ENCODE results near the gene MAZ.

DNA sequence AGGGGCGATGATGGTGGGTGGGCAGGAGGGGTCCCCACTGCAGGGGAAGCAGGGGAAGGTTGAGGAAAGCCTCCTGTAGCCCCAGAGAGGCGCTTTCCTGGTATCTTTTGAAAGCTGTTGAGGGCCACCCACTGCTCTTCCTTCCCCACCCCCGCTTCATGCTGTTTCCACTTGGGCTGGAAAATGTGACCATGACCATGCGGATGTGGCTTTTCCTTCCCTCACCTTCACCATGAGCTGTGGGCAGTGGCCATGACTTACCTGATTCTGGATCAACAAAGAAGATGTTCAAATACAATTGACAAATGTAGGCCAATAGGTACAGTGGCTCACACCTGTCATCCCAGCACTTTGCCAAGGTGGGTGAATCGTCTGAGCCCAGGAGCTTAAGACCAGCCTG is 27.8 kb downstream of the MAZ start:
- TF ChIP-seq, protein P1, sequence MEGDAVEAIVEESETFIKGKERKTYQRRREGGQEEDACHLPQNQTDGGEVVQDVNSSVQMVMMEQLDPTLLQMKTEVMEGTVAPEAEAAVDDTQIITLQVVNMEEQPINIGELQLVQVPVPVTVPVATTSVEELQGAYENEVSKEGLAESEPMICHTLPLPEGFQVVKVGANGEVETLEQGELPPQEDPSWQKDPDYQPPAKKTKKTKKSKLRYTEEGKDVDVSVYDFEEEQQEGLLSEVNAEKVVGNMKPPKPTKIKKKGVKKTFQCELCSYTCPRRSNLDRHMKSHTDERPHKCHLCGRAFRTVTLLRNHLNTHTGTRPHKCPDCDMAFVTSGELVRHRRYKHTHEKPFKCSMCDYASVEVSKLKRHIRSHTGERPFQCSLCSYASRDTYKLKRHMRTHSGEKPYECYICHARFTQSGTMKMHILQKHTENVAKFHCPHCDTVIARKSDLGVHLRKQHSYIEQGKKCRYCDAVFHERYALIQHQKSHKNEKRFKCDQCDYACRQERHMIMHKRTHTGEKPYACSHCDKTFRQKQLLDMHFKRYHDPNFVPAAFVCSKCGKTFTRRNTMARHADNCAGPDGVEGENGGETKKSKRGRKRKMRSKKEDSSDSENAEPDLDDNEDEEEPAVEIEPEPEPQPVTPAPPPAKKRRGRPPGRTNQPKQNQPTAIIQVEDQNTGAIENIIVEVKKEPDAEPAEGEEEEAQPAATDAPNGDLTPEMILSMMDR (IDR thresholded peaks at IDR 0.05) = no peak
- TF ChIP-seq POLR2A (IDR thresholded peaks at IDR 0.05) = no peak
